ENCODE measurements around the gene PGGHG. TPM values are rescaled to one million over a fixed set of nuclear protein-coding genes. Genes with fewer than 3 reads are reported as not detected.

PGGHG gene
- total RNA-seq, 1 donor from 2014 or later = 163 TPM

GRCh38 chr11:296171-297050, 7.5 kb downstream of the PGGHG start:
- ATAC-seq = no peak
- peak; percentile 42 for DNase-seq
- intact Hi-C loops (cut with DNase I) = no loop called here
- peaks cover 12% of the 10 kb centered on the region for H3K4me1 ChIP-seq
- no peaks in the 10 kb centered on the region for H3K9me3 ChIP-seq
- H3K36me3 ChIP-seq = peaks cover 22% of the 10 kb centered on the region
- H3K27me3 ChIP-seq (ENCODE audit: low read depth) = peaks cover 26% of the 10 kb centered on the region
- no peak overlapping the region for H3K27ac ChIP-seq
- no peak for TF ChIP-seq CTCF (IDR thresholded peaks at IDR 0.05)
- H3K4me3 ChIP-seq = no peak overlapping the region

- peaks cover 26% of the 10 kb centered on the region for H3K27me3 ChIP-seq (ENCODE audit: low read depth)
- intact Hi-C loops (cut with DNase I) = no loop called here
- ATAC-seq = peak in 1 of 2 donors; percentile 2
Observed at GRCh38 chr11:297051-297585, 8.2 kb downstream of the PGGHG start.

GRCh38 chr11:297586-298405, 8.9 kb downstream of the PGGHG start:
- H3K27me3 ChIP-seq (ENCODE audit: low read depth) = peaks cover 26% of the 10 kb centered on the region
- H3K27ac ChIP-seq = peak overlapping the region; percentile 9
- H3K9me3 ChIP-seq = no peaks in the 10 kb centered on the region
- H3K4me3 ChIP-seq = no peak overlapping the region
- TF ChIP-seq CTCF (IDR thresholded peaks at IDR 0.05) = no peak
- intact Hi-C loops (cut with DNase I) = no loop called here
- ATAC-seq (peak; percentile 5 to 48), DNase-seq (peak; percentile 54)
- H3K4me1 ChIP-seq = peaks cover 12% of the 10 kb centered on the region
- H3K36me3 ChIP-seq = peaks cover 13% of the 10 kb centered on the region

More at GRCh38 chr11:297051-297585, 8.2 kb downstream of the PGGHG start:
- Histone ChIP-seq H3K4me1 (peaks cover 12% of the 10 kb centered on the region), H3K9me3 (no peaks in the 10 kb centered on the region), H3K27ac (peak overlapping the region; percentile 18), H3K36me3 (peaks cover 18% of the 10 kb centered on the region), H3K4me3 (no peak overlapping the region)
- no peak for TF ChIP-seq CTCF (IDR thresholded peaks at IDR 0.05)
- DNase-seq = no peak

GRCh38 chr11:298406-299065, 9.6 kb downstream of the PGGHG start:
- H3K36me3 ChIP-seq = peaks cover 10% of the 10 kb centered on the region
- ATAC-seq (peak in 1 of 2 donors; percentile 4), DNase-seq (peak; percentile 49)
- peaks cover 26% of the 10 kb centered on the region for H3K27me3 ChIP-seq (ENCODE audit: low read depth)
- TF ChIP-seq CTCF (IDR thresholded peaks at IDR 0.05) = no peak
- H3K4me3 ChIP-seq = no peak overlapping the region
- no peaks in the 10 kb centered on the region for H3K9me3 ChIP-seq
- no peak overlapping the region for H3K27ac ChIP-seq
- intact Hi-C loops (cut with DNase I) = no loop called here
- H3K4me1 ChIP-seq = peaks cover 12% of the 10 kb centered on the region

Measured in lower lobe of right lung (tissue), 2 donors.